NOMO-1 treated with dmso at 0.1 percent for 144 hours (cell line): ENCODE measurements around the gene GTF3C1.
"Not testable (repeated sequence)": the region's sequence is repeated elsewhere in the genome, so short reads cannot be mapped to it uniquely, and the experiment has no call there.

Source experiments
- DNase-seq: peaks from one replicate; lab custom pipeline; 2025; ENCODE audit not compliant: unreplicated experiment; lab: John Stamatoyannopoulos, UW

GTF3C1 gene

GRCh38 chr16:27465483-27465879 is 84.2 kb downstream of the GTF3C1 start:
- DNase-seq = no peak

GRCh38 chr16:27464626-27465482 is 84.9 kb downstream of the GTF3C1 start:
- DNase-seq = no peak

DNA sequence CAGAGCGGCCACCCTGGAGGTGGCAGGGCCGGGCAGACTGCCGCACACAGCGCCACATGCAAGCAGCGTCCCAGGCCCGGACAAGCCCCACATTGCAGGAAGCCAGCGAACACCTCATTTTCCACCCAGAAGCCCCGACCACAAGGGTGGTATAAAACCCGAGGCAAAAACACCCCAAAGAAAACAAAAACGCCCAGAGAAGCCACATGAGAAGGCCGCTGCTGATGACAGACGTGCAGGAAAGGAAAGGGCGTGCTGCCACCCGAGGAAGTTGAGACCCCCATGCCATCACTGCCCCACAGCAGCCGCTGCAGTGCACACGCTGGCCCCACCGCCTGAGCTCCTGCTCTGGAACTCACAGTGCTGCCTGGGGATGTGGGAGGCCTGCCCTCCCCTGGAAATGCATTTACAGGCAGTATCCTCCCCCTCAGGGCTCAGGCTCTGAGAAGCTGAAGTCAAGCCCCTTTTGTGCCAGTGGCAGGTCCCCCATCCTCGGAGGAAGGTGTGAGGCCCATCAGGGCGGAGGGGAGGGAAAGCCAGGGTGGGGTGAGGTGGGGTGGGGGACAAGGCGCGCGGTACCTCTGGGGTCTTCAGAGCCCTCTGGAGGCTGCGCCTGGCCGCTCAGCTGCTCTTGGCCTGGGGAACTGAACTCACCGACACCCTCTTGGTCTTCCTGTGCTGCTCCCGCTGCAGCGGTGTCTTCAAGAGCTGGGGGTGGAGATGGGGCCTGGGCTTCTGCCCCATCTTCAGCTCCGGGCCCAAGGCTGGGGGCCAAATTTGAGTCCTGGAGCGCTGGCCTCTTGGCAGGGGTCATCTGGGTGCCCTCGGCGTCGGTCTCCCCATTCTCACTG is 85.7 kb downstream of the GTF3C1 start:
- DNase-seq = no peak

DNA sequence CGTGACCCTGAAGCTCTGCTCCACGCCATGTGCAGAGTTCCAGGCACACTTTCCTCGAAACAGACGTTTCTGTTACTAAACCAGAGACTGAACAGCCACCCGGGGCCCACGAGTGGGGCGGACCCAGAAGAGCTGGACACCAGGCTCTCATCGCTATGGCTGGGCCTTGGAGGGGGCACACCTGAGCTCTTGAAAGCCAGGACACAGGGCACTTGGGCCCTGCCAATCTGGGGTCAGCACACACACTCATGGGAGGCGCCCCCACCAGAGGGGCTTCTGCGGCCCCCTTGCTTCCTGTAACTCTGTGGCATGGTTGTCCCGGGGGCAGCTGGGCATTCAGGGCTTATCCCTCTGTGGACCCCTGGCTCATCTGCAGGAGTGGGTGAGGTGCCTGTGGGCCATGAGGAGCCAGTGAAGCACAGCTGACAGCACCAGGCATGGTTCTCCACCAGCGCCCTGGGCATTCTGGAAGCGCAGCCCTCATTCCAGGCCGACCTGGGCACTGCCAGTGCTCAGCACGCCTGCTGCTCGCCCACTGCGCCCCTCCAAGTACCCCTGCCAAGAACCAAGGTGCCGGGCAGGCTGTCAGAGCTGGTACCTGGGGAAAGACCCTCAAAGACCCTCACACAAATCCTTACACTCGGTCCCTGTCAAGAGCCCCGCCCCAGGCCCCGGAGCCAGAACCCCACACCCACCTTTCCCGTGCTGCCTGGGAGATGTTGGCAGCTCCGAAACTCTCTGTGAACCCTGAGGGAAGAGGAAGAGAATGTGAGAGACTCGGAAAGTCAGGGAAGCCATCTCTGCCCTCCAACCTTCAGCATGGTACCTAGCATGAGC is 86.6 kb downstream of the GTF3C1 start:
- no peak for DNase-seq

- DNase-seq = no peak
These were observed 87.4 kb downstream of the GTF3C1 start for GRCh38 chr16:27462200-27462845.

DNA sequence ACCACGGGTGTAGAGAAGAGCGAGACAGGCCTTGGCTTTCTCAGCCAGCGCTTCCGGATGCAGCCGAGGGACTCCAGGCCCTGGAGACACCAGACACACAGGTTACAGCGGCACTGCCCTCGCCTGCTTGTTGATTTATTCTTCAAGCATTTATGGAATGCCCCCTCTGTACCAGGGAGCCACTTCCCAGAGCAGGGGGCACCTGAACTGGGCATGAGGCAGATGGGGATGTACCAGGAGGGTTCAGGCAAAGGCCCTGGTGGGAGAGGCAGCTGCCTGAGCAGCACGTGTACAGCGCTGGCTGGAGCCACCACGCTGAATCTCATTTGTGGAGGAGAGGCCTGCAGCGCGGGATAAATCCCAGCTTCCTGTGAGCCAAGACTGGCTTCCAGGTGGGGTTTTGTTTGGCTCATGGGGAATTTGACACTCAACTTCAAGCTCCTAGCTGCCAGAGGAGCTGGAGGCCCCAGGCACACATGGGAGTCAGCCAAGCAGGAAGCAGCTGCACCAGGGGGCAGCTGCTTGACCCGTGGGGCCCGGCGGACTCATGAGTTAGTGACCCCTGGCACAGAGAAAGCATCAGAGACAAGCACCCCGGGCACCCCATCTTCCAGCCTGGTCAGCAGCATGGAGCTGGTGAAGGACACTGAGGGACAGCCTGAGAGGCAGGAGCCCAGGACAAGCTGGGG is 88.1 kb downstream of the GTF3C1 start:
- DNase-seq = no peak

DNA sequence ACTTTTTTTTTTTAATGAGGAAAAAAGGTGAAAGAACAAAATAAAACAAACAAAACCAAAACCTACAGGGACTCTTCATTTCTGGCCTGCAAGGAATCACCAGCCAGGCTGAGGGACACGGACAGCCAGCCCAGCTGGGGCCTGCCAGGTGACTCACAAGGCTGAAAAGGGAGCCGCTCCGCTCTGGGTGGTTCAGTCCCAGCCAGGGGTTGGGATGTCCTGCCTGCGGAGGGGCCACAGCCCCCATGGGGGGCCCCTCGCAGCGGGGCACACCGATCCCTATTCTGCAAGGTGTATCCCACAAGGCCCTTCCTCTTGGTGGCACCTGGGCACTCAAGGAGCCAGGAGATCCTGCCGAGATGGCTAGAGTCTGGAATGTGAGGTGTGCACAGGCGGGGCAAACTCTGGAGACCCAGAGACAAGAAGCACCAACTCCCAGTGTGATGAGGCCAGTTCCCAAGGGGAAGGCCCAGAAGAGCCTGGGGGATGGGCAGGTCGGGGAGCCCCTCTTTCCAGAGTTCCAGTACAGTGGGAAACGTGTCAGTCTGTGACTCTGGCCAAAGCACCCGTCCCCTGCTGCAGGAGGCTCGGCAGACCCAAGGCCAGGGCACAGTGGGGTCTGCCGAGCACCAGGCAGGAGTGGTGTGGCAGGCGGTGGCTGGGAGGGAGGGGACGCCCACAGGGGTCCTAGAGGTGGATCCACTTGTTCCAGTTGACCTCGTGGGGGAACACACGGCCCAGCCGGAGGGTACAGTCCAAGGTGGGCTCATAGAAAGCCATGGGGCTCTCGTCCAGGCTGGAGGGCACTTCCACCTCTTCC is 88.8 kb downstream of the GTF3C1 start:
- no peak for DNase-seq

DNA sequence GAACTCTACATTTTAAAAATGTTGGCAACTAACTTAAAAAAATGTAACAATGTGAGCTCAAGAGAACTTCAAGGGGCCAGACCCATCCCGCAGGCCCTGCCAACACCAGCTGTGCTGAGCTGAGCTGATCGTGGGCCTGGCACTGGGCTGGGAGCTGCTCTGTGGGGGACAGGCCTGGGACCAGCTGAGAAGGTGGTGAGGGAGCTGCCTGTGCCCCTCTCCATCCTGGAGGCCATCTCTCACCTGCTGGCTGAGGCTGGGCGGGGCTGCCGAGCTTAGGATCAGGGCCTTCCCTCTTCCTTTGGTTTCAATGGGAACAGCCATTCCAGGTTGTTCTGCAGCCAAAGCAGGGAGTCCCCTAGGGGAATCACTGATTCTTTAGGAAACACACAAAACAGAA is 89.5 kb downstream of the GTF3C1 start:
- DNase-seq = no peak

- DNase-seq = no peak
These were observed 90.6 kb downstream of the GTF3C1 start for GRCh38 chr16:27458987-27459688.

DNA sequence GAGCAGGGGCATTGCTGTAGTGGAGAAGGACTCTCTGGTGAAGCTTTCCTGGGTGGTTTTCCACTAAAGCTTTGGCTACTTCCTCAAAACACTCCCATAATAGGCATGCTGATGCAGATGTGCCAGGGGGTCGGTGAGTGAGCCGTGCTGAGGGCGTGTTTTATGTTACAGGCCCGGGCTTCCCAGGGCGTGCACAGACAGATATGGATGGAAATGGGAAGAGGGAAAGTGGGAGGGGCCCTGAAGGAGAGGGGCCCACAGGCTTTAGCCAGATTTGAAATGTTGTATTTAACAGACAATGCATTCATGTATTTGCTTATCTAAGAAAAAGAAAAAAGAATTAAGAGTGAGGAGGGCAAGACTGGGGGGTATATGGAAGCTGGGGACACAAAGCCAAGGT is 91.5 kb downstream of the GTF3C1 start:
- DNase-seq = no peak

GRCh38 chr16:27457605-27457900 is 92.2 kb downstream of the GTF3C1 start:
- DNase-seq = not testable (repeated sequence)

DNA sequence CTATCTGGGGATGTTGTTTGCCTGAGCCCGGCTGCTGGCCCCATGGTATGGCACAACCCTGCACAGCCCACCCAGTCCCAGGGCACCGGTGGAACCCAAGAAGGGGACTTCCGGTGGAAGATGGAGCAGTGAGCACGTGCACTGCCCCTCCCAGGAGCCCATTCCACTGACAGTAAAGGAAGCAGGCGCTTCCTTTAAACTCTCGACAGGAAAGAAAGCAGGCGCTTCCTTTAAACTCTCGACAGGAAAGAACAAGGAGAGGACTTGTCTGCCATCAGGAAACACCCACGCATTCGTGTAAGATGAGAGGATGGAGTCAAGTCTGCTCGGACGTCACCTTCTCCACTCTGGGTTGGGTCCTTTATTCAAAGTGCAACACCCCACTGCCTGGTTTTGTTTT is 94.0 kb downstream of the GTF3C1 start:
- DNase-seq = no peak

DNA sequence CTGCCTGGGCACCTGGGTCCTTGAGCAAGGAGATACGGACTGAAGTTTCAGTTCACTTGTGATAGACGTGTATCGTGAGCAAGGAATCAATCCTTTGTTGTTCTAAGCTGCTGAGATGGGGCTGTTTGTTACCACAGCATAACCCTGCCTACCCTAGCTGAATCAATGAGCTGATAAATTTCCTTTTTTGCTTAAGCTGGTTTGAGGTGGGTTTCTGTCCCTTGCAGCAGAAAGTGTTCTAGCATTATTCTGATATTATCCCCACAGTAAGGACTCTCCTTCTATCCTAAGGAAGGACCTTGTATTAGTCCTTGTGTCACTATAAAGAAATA is 96.3 kb downstream of the GTF3C1 start:
- no peak for DNase-seq

- DNase-seq = no peak
These were observed 96.9 kb downstream of the GTF3C1 start for GRCh38 chr16:27452569-27453493.

DNA sequence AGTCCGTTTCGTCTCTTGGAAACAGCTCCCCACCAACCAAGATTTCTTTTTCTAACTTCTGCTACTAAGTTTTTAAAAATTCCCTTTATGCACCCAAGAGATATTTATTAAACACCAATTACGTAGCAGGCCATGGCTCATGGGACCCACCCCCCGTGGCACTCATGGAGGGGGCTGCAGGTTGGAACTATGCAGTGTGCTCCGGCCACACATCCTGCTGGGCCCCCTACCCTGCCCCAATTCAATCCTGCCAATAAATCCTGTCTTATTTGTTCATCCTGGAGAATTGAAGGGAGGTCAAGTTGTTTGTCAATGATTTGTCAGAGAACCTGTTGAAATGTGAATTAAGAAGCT is 99.5 kb downstream of the GTF3C1 start:
- DNase-seq = no peak

GRCh38 chr16:27449434-27450195 is 100.1 kb downstream of the GTF3C1 start:
- DNase-seq = no peak
